GM06990 (cell line): Measurements from ENCODE around the gene FOXRED1.

Experiments used
- DNase-seq: peaks from one replicate; pipeline ENCODE4 v3.0.0-alpha.2; 2011; ENCODE audit not compliant: insufficient read length; ENCODE audit errors: extremely low read depth
- H3K27me3 ChIP-seq: replicated peaks from 2 replicates; pipeline ENCODE4 v1.6.0; 2011; ENCODE audit warnings: low read length; ENCODE audit not compliant: control insufficient read depth, insufficient read depth
- H3K36me3 ChIP-seq: 2 replicates; pipeline ENCODE4 v1.5.1; 2011; ENCODE audit warnings: low read length; ENCODE audit not compliant: control insufficient read depth, insufficient read depth
- H3K4me3 ChIP-seq: replicated peaks from 2 replicates; pipeline ENCODE4 v1.5.1; 2011; ENCODE audit warnings: low read depth, mild to moderate bottlenecking, control low read depth, low read length
- CTCF ChIP-seq: IDR thresholded peaks from 2 replicates; pipeline ENCODE4 v1.5.1; 2011; ENCODE audit warnings: low read length, control low read depth, mild to moderate bottlenecking, inconsistent platforms; ENCODE audit not compliant: insufficient read depth, poor library complexity, severe bottlenecking

FOXRED1 gene

GRCh38 chr11:126277780-126278179, 8.8 kb downstream of the FOXRED1 start:
- H3K36me3 ChIP-seq, result peaks cover 29% of the 10 kb centered on the region
- no peak for DNase-seq

GRCh38 chr11:126279191-126279590, 10.2 kb downstream of the FOXRED1 start:
- H3K36me3 ChIP-seq, result peaks cover 21% of the 10 kb centered on the region
- DNase-seq, result no peak
- no peak for TF ChIP-seq CTCF
- no peak overlapping the region for H3K4me3 ChIP-seq
- no peaks in the 10 kb centered on the region for H3K27me3 ChIP-seq

More at GRCh38 chr11:126277780-126278179, 8.8 kb downstream of the FOXRED1 start:
- TF ChIP-seq CTCF, result no peak
- Histone ChIP-seq H3K27me3 (no peaks in the 10 kb centered on the region), H3K4me3 (no peak overlapping the region)

GRCh38 chr11:126280595-126280994, 11.6 kb downstream of the FOXRED1 start:
- H3K4me3 ChIP-seq, result no peak overlapping the region
- no peaks in the 10 kb centered on the region for H3K27me3 ChIP-seq
- no peak for DNase-seq
- peaks cover 12% of the 10 kb centered on the region for H3K36me3 ChIP-seq
- TF ChIP-seq CTCF, result no peak

GRCh38 chr11:126281245-126281644, 12.3 kb downstream of the FOXRED1 start:
- no peaks in the 10 kb centered on the region for H3K27me3 ChIP-seq
- DNase-seq, result no peak
- no peak overlapping the region for H3K4me3 ChIP-seq
- peaks cover 7% of the 10 kb centered on the region for H3K36me3 ChIP-seq
- no peak for TF ChIP-seq CTCF

GRCh38 chr11:126281666-126282175, 12.8 kb downstream of the FOXRED1 start:
- H3K27me3 ChIP-seq, result no peaks in the 10 kb centered on the region
- no peak overlapping the region for H3K4me3 ChIP-seq

More at GRCh38 chr11:126281666-126282175, 12.8 kb downstream of the FOXRED1 start:
- TF ChIP-seq CTCF, result no peak
- DNase-seq, result no peak
- H3K36me3 ChIP-seq, result peaks cover 8% of the 10 kb centered on the region
